ENCODE results near the gene PHACTR2.

PHACTR2 gene

DNA sequence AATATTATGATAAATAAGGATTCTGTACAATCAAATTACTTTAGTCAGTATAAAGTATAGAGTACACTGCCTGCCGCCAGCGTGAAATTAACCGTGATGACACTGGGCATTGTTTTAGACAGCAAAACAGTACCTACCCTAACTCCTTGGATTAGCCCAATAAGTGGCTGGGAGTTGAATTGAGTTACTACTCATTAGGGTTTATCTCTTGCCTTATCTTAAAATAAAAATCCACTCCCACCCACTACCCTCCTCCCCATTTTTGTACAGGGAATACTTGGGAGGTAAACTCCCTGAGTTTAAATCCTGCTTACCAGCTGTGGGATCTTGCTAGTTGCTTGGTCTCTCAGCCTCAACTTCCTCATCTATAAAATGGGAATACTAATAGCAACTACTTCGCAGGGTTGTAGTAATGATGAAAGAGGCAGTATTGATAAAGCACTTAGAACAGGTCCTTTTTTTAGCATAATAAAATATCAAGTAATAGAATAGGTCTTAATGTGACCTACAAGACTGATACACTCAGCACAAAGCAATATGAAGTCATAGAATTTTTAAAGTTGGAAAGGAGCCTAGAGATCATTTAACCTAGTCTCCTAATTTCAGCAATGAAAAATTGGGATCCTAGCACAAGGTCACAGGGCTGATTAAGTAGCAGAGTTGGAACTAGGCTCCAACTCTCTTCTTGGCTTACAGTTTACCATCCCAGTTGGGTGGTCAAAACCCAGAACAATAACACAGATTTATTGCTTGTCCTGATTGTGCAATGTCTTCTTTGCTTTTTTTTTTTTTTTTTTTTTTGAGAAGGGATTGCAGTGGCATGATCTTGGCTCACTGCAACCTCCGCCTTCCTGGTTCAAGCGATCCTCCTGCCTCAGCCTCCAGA lies 23.8 kb downstream of the PHACTR2 start:
- Histone ChIP-seq H3K27ac (ENCODE audit: low read depth, low read length) (no peak overlapping the region), H3K27me3 (ENCODE audit: control insufficient read depth in 1 of 2, insufficient read depth in 2 of 2, low read length in 2 of 2) (no peaks in the 10 kb centered on the region), H3K9ac (ENCODE audit: low read length) (no peak overlapping the region), H3K4me1 (ENCODE audit: insufficient read depth, low read length) (peaks cover 25% of the 10 kb centered on the region), H3K4me3 (ENCODE audit: low read depth in 1 of 2, low read length in 2 of 2) (no peak overlapping the region), H3K36me3 (ENCODE audit: insufficient read depth, low read length) (no peaks in the 10 kb centered on the region), H3K9me3 (ENCODE audit: low read length) (no peaks in the 10 kb centered on the region)

DNA sequence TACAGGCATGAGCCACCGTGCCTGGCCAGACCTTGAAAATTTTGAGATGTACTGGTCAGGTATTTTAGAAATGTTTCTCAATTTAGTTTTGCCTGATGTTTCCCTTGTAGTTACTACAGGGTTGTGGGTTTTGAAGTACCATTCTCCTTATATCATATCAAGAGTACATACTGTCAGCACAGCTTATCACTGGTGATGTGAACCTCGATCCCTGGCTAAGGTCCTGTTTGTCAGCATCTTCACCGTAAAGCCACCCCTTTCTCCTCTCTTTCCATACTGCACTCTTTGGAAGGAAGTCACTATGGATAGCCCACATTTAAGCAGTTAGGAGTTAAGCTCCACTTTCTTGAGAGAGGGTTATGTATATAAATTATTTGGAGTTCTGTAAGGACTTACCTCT lies 27.8 kb downstream of the PHACTR2 start:
- Histone ChIP-seq H3K4me3 (ENCODE audit: low read depth in 1 of 2, low read length in 2 of 2) (no peak overlapping the region), H3K4me1 (ENCODE audit: insufficient read depth, low read length) (peaks cover 4% of the 10 kb centered on the region), H3K9me3 (ENCODE audit: low read length) (no peaks in the 10 kb centered on the region), H3K9ac (ENCODE audit: low read length) (no peak overlapping the region), H3K27ac (ENCODE audit: low read depth, low read length) (no peak overlapping the region), H3K27me3 (ENCODE audit: control insufficient read depth in 1 of 2, insufficient read depth in 2 of 2, low read length in 2 of 2) (no peaks in the 10 kb centered on the region), H3K36me3 (ENCODE audit: insufficient read depth, low read length) (no peaks in the 10 kb centered on the region)

DNA sequence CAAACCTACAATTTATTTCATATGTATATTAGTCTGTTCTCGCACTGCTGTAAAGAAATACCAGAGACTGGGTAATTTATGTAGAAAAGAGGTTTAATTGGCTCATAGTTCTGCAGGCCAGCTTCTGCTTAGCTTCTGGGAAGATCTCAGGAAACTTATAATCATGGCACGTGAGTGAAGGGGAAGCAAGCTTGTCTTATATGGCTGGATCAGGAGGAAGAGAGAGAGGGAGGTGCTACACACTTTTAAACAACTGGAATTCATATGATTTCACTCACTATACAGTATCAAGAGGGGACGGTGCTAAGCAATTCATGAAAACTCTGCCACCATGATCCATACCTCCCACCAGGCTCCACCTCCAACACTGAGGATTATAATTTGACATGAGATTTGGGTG lies 29.9 kb downstream of the PHACTR2 start:
- Histone ChIP-seq H3K27me3 (ENCODE audit: control insufficient read depth in 1 of 2, insufficient read depth in 2 of 2, low read length in 2 of 2) (no peaks in the 10 kb centered on the region), H3K4me3 (ENCODE audit: low read depth in 1 of 2, low read length in 2 of 2) (no peak overlapping the region), H3K4me1 (ENCODE audit: insufficient read depth, low read length) (no peaks in the 10 kb centered on the region), H3K36me3 (ENCODE audit: insufficient read depth, low read length) (no peaks in the 10 kb centered on the region), H3K9ac (ENCODE audit: low read length) (no peak overlapping the region), H3K9me3 (ENCODE audit: low read length) (no peaks in the 10 kb centered on the region), H3K27ac (ENCODE audit: low read depth, low read length) (no peak overlapping the region)

DNA sequence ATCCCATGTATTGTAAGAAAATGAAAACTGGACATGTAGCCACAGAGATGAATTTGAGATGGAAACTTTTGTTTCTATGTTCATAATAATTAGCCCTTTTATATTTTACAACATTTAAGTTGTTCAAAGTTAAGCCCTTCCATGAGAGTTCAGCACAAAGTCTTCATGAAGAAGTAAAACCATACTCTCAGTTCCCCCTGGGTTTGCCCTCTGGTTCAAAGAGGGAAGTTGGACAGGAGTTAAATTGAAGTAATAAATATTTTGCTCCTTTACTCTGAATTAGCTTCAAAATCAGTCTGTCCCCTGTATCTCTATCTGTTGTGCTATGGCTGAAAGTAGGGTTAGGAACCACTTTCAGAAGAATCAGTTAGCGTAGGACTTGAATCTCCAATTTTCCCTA lies 31.1 kb downstream of the PHACTR2 start:
- H3K4me3 ChIP-seq (ENCODE audit: low read depth in 1 of 2, low read length in 2 of 2), result no peak overlapping the region
- H3K4me1 ChIP-seq (ENCODE audit: insufficient read depth, low read length), result no peaks in the 10 kb centered on the region
- H3K9me3 ChIP-seq (ENCODE audit: low read length), result no peaks in the 10 kb centered on the region
- no peaks in the 10 kb centered on the region for H3K27me3 ChIP-seq (ENCODE audit: control insufficient read depth in 1 of 2, insufficient read depth in 2 of 2, low read length in 2 of 2)
- no peaks in the 10 kb centered on the region for H3K36me3 ChIP-seq (ENCODE audit: insufficient read depth, low read length)
- no peak overlapping the region for H3K9ac ChIP-seq (ENCODE audit: low read length)
- H3K27ac ChIP-seq (ENCODE audit: low read depth, low read length), result no peak overlapping the region

DNA sequence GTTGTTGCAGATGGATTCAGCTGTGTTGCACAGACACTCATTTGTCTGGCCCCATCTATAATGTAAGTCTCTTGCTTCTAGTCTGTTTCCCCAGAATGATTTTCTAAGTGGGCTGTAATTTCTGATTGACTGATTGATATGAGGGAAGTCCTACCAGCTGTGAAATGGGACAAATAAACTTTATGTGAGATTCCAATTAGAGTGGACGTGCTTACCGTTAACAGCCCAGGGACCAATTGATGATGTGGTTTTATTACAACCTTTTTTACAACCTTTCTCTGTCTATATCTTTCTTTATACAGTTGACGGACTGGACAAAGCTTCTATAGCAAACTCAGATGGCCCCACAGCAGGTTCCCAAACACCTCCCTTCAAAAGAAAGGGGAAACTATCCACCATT lies 33.9 kb downstream of the PHACTR2 start:
- no peak overlapping the region for H3K9ac ChIP-seq (ENCODE audit: low read length)
- H3K4me3 ChIP-seq (ENCODE audit: low read depth in 1 of 2, low read length in 2 of 2), result no peak overlapping the region
- no peaks in the 10 kb centered on the region for H3K4me1 ChIP-seq (ENCODE audit: insufficient read depth, low read length)
- no peak overlapping the region for H3K27ac ChIP-seq (ENCODE audit: low read depth, low read length)
- H3K9me3 ChIP-seq (ENCODE audit: low read length), result no peaks in the 10 kb centered on the region
- no peaks in the 10 kb centered on the region for H3K27me3 ChIP-seq (ENCODE audit: control insufficient read depth in 1 of 2, insufficient read depth in 2 of 2, low read length in 2 of 2)
- no peaks in the 10 kb centered on the region for H3K36me3 ChIP-seq (ENCODE audit: insufficient read depth, low read length)

DNA sequence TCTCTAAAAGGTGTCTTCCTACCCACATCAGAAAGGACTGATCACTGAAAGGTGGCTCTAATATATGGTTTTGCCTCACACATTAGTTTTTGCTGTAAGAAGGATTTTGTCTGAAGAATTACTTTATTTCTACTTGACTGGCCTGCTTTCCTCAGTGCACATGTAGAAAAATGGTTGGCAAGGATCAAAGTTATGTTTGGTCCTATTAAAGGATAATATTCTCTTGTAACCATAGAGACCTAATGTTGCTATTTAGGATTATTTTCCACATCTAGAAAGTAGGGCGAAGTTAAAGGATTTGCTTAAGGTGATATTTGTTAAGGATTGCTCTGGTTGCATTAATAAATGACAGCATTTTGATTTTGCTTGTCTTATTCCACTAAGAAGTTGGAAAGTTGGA lies 40.7 kb downstream of the PHACTR2 start:
- no peaks in the 10 kb centered on the region for H3K36me3 ChIP-seq (ENCODE audit: insufficient read depth, low read length)
- H3K9me3 ChIP-seq (ENCODE audit: low read length), result no peaks in the 10 kb centered on the region
- no peak overlapping the region for H3K9ac ChIP-seq (ENCODE audit: low read length)
- H3K4me1 ChIP-seq (ENCODE audit: insufficient read depth, low read length), result no peaks in the 10 kb centered on the region
- H3K27ac ChIP-seq (ENCODE audit: low read depth, low read length), result no peak overlapping the region
- H3K27me3 ChIP-seq (ENCODE audit: control insufficient read depth in 1 of 2, insufficient read depth in 2 of 2, low read length in 2 of 2), result no peaks in the 10 kb centered on the region
- no peak overlapping the region for H3K4me3 ChIP-seq (ENCODE audit: low read depth in 1 of 2, low read length in 2 of 2)

DNA sequence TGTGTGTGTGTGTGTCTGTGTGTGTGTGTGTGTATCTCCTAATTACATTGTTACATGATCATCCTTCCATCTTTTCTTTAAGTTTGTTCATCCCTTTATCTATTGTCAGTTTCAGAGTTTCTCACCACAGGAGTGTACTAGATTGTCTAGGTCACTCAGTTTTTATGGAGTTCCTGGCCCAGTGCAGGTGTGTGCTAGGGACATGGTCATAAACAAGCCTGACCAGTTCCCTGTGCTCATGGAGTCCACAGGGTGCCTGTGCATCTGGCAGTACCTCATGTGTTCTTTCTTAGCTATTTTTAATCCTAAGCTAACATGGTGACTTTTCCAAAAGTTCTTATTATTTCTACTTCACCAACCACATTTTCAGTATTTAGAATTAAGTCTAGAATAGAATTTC lies 43.9 kb downstream of the PHACTR2 start:
- H3K9ac ChIP-seq (ENCODE audit: low read length), result no peak overlapping the region
- no peaks in the 10 kb centered on the region for H3K9me3 ChIP-seq (ENCODE audit: low read length)
- H3K27me3 ChIP-seq (ENCODE audit: control insufficient read depth in 1 of 2, insufficient read depth in 2 of 2, low read length in 2 of 2), result no peaks in the 10 kb centered on the region
- no peaks in the 10 kb centered on the region for H3K36me3 ChIP-seq (ENCODE audit: insufficient read depth, low read length)
- H3K27ac ChIP-seq (ENCODE audit: low read depth, low read length), result no peak overlapping the region
- no peaks in the 10 kb centered on the region for H3K4me1 ChIP-seq (ENCODE audit: insufficient read depth, low read length)
- no peak overlapping the region for H3K4me3 ChIP-seq (ENCODE audit: low read depth in 1 of 2, low read length in 2 of 2)

DNA sequence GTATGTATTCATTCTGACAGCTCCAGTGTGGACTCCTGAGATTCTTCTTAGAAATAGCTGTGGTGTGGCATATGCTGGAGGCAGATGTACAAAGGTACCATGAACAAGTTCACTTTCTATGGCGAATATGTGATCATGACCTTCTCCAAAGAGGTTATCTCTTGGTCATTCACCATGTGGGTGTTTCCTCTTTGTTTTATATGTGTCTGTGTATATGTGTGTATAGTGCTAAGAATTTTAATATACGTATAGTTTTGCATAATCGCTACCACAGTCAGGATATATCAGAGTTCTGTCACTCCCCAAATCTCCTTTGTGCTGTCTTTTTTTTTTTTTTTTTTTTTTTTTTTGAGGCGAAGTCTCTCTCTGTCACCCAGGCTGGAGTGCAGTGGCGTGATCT lies 47.1 kb downstream of the PHACTR2 start:
- Histone ChIP-seq H3K9me3 (ENCODE audit: low read length) (no peaks in the 10 kb centered on the region), H3K4me1 (ENCODE audit: insufficient read depth, low read length) (no peaks in the 10 kb centered on the region)

DNA sequence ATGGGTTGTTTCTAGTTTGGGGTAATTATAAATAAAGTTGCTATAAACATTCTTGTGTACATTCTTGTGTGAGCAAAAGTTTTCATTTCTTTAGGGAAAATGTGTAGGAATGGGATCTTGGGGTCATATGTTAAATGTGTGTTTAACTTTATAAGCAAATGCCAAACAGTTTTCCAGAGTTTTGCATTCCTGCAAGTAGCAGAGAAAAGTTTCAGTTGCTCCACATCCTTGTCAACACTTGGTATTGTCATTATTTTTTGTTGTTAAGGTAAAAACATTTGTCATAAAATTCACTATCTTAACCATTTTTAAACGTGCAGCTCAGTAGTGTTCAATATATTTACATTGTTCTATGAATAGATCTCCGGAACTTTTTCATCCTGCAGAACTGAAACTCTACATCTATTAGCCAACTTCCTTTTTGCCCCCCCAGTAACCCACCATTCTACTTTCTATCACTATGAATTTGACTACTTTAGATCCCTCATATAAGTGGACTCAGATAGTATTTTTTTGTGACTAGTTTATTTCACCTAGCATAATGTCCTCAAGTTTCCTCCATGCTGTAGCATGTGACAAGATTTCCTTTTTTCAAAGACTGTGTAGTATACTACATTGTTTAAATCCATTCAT lies 48.4 kb downstream of the PHACTR2 start:
- H3K9ac ChIP-seq (ENCODE audit: low read length), result no peak overlapping the region
- no peaks in the 10 kb centered on the region for H3K36me3 ChIP-seq (ENCODE audit: insufficient read depth, low read length)
- no peaks in the 10 kb centered on the region for H3K27me3 ChIP-seq (ENCODE audit: control insufficient read depth in 1 of 2, insufficient read depth in 2 of 2, low read length in 2 of 2)
- no peak overlapping the region for H3K27ac ChIP-seq (ENCODE audit: low read depth, low read length)
- no peak overlapping the region for H3K4me3 ChIP-seq (ENCODE audit: low read depth in 1 of 2, low read length in 2 of 2)
- H3K4me1 ChIP-seq (ENCODE audit: insufficient read depth, low read length), result no peaks in the 10 kb centered on the region
- H3K9me3 ChIP-seq (ENCODE audit: low read length), result no peaks in the 10 kb centered on the region

More for the DNA sequence above, 47.1 kb downstream of the PHACTR2 start:
- H3K36me3 ChIP-seq (ENCODE audit: insufficient read depth, low read length), result no peaks in the 10 kb centered on the region
- H3K27me3 ChIP-seq (ENCODE audit: control insufficient read depth in 1 of 2, insufficient read depth in 2 of 2, low read length in 2 of 2), result no peaks in the 10 kb centered on the region
- no peak overlapping the region for H3K4me3 ChIP-seq (ENCODE audit: low read depth in 1 of 2, low read length in 2 of 2)
- no peak overlapping the region for H3K9ac ChIP-seq (ENCODE audit: low read length)
- H3K27ac ChIP-seq (ENCODE audit: low read depth, low read length), result no peak overlapping the region

DNA sequence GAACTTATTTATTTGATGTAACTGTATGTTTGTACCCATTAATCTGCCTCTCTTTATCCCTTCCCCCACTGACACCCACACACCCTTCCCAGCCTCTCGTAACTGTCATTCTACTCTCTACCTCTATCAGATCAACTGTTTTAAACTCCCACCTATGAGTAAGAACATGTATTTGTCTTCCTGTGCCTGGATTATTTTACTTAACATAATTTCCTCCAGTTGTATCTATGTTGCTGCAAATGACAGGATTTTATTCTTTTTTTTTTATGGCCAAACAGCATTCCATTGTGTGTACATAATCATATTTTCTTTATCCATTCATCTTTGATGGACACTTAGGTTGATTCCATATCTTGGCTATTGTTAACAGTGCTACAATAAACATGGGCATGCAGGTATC lies 49.3 kb downstream of the PHACTR2 start:
- no peaks in the 10 kb centered on the region for H3K4me1 ChIP-seq (ENCODE audit: insufficient read depth, low read length)
- no peaks in the 10 kb centered on the region for H3K9me3 ChIP-seq (ENCODE audit: low read length)
- no peaks in the 10 kb centered on the region for H3K36me3 ChIP-seq (ENCODE audit: insufficient read depth, low read length)
- H3K27me3 ChIP-seq (ENCODE audit: control insufficient read depth in 1 of 2, insufficient read depth in 2 of 2, low read length in 2 of 2), result no peaks in the 10 kb centered on the region
- H3K4me3 ChIP-seq (ENCODE audit: low read depth in 1 of 2, low read length in 2 of 2), result no peak overlapping the region
- H3K27ac ChIP-seq (ENCODE audit: low read depth, low read length), result no peak overlapping the region
- H3K9ac ChIP-seq (ENCODE audit: low read length), result no peak overlapping the region

DNA sequence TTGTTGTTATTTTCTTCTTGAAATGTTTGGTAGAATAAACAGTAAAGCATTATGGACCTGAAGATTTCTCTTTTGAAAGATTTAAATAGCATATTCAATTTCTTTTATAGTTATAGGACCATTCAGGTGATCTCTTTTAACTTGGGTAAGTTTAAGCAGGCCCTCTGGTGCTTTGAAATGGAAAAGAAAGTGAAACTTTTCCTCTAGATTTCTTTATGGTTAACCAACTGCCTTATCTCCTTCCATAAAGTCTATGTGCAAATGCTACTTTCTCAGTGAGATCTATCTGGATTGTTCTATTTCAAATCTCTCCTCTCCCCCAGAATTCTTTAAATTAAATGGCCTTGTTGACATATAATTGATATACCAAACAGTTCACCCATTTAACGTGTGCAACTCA lies 54.0 kb downstream of the PHACTR2 start:
- Histone ChIP-seq H3K36me3 (ENCODE audit: insufficient read depth, low read length) (no peaks in the 10 kb centered on the region), H3K4me1 (ENCODE audit: insufficient read depth, low read length) (no peaks in the 10 kb centered on the region), H3K4me3 (ENCODE audit: low read depth in 1 of 2, low read length in 2 of 2) (no peak overlapping the region), H3K27ac (ENCODE audit: low read depth, low read length) (no peak overlapping the region), H3K9ac (ENCODE audit: low read length) (no peak overlapping the region), H3K9me3 (ENCODE audit: low read length) (no peaks in the 10 kb centered on the region), H3K27me3 (ENCODE audit: control insufficient read depth in 1 of 2, insufficient read depth in 2 of 2, low read length in 2 of 2) (no peaks in the 10 kb centered on the region)

DNA sequence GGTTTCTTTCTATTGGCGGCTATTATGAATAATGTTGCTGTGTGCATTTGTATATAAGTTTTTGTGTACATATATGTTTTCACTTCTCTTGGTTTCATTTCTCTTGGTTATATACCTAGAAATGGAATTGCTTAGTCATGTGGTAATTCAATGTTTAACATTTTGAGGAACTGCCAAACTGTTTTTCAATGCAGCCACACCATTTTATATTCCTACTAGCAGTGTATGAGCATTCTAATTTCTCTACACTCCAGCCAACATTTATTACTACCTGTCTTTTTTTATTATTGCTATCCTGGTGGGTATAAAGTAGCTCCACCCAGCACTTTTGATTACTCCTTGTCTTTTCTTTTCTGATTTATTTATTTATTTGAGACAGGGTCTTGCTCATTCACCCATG lies 54.8 kb downstream of the PHACTR2 start:
- Histone ChIP-seq H3K4me3 (ENCODE audit: low read depth in 1 of 2, low read length in 2 of 2) (no peak overlapping the region), H3K9ac (ENCODE audit: low read length) (no peak overlapping the region), H3K36me3 (ENCODE audit: insufficient read depth, low read length) (no peaks in the 10 kb centered on the region), H3K27me3 (ENCODE audit: control insufficient read depth in 1 of 2, insufficient read depth in 2 of 2, low read length in 2 of 2) (no peaks in the 10 kb centered on the region), H3K4me1 (ENCODE audit: insufficient read depth, low read length) (no peaks in the 10 kb centered on the region), H3K27ac (ENCODE audit: low read depth, low read length) (no peak overlapping the region), H3K9me3 (ENCODE audit: low read length) (no peaks in the 10 kb centered on the region)
